GM13976 (cell line): ENCODE data around the gene FAM181B.

Experiments
- DNase-seq: peaks from one replicate; pipeline ENCODE4 v3.0.0; 2012; ENCODE audit warnings: low spot score
- in situ Hi-C: fragments of 300-500 bp; cut with MboI; formaldehyde crosslinking; loops from one replicate; pipeline ENCODE4 v1.12.0; 2022; ENCODE audit warnings: low sequenced_read_pairs, mixed read lengths, inconsistent platforms; ENCODE audit not compliant: unreplicated experiment
- TF ChIP-seq, protein P1 (sequence below): IDR thresholded peaks from 2 replicates; pipeline ENCODE4 v1.5.1; 2012; ENCODE audit warnings: borderline replicate concordance, mild to moderate bottlenecking; ENCODE audit not compliant: insufficient read depth; ENCODE audit errors: extremely low read depth, missing control alignments, control extremely low read depth

The FAM181B gene

DNA sequence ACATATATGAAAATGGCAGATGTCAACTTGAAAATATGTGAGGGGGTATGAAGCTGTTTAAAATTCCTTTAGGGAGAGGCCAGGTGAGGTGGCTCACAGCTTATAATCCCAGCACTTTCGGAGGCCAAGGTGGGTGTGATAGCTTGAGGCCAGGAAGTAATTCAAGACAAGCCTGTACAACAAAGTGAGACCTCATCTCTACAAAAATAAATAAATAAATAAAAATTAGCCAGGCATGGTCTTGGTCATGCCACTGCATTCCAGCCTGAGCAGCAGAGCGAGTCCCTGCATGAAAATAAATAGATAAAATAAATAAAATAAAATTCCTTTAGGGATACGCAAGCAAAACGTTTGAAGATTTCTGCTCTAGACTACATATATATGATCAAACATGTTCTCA, 38.1 kb upstream of the FAM181B start:
- in situ Hi-C loops: no loop called here
- no peak for DNase-seq

DNA sequence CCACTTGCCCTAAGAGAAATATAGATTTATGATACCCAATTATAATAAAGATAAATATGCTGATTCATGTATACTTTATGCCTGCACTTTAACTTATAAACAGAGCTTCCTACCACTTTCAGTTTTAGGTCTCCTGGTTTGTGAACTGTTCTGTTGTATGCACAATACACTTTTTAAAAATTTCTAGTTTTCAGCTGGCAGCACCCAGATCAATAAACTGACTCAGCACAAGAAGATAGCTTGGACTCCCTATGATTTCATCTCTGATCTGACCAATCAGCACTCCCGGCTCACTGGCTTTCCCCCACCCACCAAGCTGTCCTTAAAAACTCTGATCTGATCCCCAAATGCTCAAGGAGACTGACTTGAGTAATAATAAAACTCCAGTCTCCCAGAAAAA, 33.5 kb upstream of the FAM181B start:
- in situ Hi-C loops: no loop called here
- DNase-seq: no peak
- TF ChIP-seq, protein P1, sequence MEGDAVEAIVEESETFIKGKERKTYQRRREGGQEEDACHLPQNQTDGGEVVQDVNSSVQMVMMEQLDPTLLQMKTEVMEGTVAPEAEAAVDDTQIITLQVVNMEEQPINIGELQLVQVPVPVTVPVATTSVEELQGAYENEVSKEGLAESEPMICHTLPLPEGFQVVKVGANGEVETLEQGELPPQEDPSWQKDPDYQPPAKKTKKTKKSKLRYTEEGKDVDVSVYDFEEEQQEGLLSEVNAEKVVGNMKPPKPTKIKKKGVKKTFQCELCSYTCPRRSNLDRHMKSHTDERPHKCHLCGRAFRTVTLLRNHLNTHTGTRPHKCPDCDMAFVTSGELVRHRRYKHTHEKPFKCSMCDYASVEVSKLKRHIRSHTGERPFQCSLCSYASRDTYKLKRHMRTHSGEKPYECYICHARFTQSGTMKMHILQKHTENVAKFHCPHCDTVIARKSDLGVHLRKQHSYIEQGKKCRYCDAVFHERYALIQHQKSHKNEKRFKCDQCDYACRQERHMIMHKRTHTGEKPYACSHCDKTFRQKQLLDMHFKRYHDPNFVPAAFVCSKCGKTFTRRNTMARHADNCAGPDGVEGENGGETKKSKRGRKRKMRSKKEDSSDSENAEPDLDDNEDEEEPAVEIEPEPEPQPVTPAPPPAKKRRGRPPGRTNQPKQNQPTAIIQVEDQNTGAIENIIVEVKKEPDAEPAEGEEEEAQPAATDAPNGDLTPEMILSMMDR: no peak

More for the DNA sequence above, 38.1 kb upstream of the FAM181B start:
- TF ChIP-seq, protein P1: no peak

DNA sequence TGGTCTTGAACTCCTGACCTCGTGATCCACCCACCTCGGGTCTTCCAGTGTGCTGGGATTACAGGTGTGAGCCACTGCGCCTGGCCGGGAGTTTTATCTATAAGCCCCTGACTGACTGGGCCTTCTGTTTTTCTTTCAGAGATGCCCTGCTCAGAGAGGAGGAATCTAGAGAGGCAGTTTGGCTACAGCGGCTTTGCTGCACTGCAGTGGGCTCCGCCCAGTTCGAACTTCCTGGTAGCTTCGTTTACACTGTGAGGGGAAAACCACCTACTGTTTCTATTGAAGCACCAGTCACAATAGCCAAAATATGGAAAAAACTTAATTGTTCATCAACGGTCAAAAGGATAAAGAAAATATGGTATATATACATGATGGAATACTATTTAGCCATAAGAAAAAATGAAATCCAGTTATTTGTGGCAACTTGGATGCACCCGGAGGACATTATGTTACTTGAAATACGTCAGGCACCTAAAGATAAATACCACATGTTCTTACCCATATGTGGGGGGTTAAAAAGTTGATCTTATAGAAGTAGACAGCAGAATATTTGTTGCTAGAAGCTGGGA, 31.9 kb upstream of the FAM181B start:
- TF ChIP-seq, protein P1: no peak
- no peak for DNase-seq
- in situ Hi-C loops: no loop called here

DNA sequence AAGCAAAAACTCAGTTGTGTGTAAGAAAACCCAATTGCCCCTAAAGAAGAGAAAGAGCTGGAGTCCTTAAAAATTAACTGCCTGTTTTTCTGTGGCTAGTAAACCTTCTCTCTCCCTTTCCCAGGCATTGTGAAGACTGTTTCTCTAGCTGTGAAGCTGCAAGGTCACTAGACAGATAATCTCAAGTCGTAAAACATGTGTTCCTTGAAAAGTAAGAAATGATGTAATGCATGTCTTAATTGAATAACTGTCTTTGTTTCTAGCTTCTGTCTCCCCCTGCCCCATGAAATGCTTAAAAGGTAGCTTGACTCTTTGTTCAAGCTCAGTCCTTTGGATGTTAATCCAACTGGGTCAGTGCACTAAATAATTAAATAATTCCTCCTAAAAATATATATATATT, 29.5 kb upstream of the FAM181B start:
- TF ChIP-seq, protein P1: no peak
- no peak for DNase-seq
- in situ Hi-C loops: no loop called here

DNA sequence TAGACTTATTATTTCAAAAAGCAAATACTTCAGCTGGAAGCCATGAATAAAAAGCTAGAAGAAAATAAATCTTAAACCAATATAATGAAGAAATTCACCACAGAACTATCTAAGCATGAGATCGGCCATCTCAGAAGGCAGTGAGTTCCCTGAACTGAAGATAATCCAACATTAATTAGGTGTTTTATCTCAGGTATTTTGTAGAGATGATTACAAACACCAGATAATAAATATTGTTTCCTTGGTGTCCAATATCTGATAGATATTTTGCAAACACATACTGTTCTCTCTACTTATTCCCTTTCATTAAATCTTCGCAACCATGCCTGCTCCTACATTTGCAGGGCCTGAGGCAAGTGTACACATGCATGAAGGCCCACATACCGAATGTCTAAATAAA, 26.0 kb upstream of the FAM181B start:
- TF ChIP-seq, protein P1: no peak
- in situ Hi-C loops: no loop called here
- no peak for DNase-seq

DNA sequence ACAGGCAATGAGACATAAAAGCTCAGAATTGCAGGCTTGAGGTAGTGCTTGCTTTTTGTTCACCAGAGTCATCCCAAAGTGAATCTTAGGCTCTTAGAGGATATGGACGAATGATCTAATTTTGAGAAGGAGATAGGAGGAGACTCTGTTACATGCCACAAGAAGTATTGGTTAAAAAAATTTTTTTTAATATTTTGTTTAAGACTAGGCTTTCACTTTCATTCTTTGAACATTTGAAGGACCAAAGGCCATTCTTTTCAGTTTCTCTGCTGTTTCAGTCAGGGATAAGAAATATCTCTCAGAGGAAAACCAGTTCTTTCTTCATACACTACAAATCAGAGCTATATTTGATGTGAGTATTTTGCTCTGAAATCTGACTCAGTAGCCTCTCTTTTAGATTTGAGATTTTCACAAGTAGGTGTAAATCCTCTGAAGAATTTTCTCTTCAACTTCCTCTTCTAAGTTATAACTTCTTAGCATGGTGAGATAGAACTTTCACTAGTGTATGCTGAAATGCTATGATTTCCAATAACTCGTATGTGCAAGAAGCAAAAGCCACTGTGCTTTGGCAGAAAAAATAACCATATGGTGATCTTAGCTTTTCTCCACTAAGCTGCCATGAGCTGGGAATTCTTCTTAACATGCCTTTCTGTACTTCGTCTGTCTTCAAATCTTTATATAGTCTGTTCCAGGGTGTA, 24.1 kb upstream of the FAM181B start:
- in situ Hi-C loops: no loop called here
- TF ChIP-seq, protein P1: no peak
- no peak for DNase-seq
